ENCODE results near the gene UBAC2. TPM values are rescaled to one million over a fixed set of nuclear protein-coding genes. Genes with fewer than 3 reads are reported as not detected.

The UBAC2 gene
- total and polyA plus RNA-seq, 11 donors = 32.6 to 66.9 (median 48.5) TPM

DNA sequence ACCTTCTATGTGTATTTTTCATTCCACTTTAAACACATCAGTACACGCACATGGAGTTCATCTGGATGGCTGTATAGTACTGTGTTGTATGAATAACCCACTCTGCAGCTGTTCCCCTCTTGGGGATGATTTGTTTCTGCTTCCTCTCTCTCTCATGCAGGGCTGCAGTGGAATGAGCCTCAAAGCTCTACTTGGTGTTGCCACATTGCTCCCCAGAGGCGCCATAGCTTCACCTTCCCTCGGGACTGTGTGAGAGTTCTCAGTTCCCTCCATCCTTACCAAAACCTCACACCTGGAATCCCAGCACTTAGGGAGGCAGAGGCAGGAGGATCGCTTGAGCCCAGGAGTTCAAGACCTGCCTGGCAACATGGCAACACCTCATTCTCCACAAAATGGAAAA, 134.9 kb downstream of the UBAC2 start:
- no peaks in the 10 kb centered on the region for H3K27me3 ChIP-seq
- peaks cover 0 to 31% (median 0%) of the 10 kb centered on the region in 12 donors for H3K4me1 ChIP-seq
- DNase-seq (no peak), ATAC-seq (peak in 1 of 4 donors; percentile 11)
- no peak for TF ChIP-seq POLR2A (IDR thresholded peaks at IDR 0.05)
- no peaks in the 10 kb centered on the region for H3K9me3 ChIP-seq
- WGBS, 4 donors = 88 to 98% (median 92%) methylated on average over 4 of the region's 4 CpGs
- no peak overlapping the region for H3K4me3 ChIP-seq
- intact Hi-C loops (cut with DNase I) = no loop called here
- H3K27ac ChIP-seq = no peak overlapping the region
- peaks cover 0 to 26% (median 9%) of the 10 kb centered on the region in 9 donors for H3K36me3 ChIP-seq

DNA sequence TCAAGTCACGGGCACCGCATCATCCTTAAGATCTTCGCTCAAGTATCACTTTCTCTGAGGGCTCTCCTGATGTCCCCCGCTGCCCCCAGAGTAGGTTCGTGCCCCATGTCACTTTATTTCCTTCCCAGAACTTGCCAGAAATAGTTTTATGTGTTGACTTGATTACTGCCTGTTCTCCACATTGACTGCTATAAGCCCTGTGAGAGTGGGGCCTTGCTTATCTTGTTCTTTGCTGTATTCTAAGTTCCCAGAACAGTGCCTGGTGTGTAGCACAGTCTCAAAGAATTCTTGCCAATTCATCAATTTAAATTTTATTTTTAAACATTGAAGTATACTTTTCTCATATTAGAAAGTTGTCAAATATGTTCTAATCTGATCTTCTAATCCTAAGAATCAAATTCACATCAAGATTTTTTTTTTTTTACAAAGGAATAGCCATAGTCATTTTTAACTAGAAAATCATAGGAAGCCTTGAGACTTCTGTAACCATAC, 138.6 kb downstream of the UBAC2 start:
- intact Hi-C loops (cut with DNase I) = loop anchor here in 1 of 10 donors (2.0 kb wide), 1 partner anchor 72 kb away; no protein-coding TSS in a partner anchor
- WGBS, 4 donors = 78 to 82% (median 80%) methylated on average over 5 of the region's 5 CpGs
- no peaks in the 10 kb centered on the region for H3K9me3 ChIP-seq
- H3K27ac ChIP-seq = peak overlapping the region in 3 of 12 donors; percentile 2 to 21 (median 15)
- peaks cover 0 to 29% (median 0%) of the 10 kb centered on the region in 12 donors for H3K4me1 ChIP-seq
- no peak overlapping the region for H3K4me3 ChIP-seq
- TF ChIP-seq, protein P1, sequence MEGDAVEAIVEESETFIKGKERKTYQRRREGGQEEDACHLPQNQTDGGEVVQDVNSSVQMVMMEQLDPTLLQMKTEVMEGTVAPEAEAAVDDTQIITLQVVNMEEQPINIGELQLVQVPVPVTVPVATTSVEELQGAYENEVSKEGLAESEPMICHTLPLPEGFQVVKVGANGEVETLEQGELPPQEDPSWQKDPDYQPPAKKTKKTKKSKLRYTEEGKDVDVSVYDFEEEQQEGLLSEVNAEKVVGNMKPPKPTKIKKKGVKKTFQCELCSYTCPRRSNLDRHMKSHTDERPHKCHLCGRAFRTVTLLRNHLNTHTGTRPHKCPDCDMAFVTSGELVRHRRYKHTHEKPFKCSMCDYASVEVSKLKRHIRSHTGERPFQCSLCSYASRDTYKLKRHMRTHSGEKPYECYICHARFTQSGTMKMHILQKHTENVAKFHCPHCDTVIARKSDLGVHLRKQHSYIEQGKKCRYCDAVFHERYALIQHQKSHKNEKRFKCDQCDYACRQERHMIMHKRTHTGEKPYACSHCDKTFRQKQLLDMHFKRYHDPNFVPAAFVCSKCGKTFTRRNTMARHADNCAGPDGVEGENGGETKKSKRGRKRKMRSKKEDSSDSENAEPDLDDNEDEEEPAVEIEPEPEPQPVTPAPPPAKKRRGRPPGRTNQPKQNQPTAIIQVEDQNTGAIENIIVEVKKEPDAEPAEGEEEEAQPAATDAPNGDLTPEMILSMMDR (IDR thresholded peaks at IDR 0.05) = no peak
- no peak for TF ChIP-seq POLR2A (IDR thresholded peaks at IDR 0.05)
- ATAC-seq (peak; percentile 63 to 88 (median 70)), DNase-seq (no peak)
- peaks cover 0 to 53% (median 42%) of the 10 kb centered on the region in 9 donors for H3K36me3 ChIP-seq
- no peaks in the 10 kb centered on the region for H3K27me3 ChIP-seq

GRCh38 chr13:99339736-99340397, 139.2 kb downstream of the UBAC2 start:
- no peak for ATAC-seq
- peaks cover 0 to 58% (median 48%) of the 10 kb centered on the region in 9 donors for H3K36me3 ChIP-seq

DNA sequence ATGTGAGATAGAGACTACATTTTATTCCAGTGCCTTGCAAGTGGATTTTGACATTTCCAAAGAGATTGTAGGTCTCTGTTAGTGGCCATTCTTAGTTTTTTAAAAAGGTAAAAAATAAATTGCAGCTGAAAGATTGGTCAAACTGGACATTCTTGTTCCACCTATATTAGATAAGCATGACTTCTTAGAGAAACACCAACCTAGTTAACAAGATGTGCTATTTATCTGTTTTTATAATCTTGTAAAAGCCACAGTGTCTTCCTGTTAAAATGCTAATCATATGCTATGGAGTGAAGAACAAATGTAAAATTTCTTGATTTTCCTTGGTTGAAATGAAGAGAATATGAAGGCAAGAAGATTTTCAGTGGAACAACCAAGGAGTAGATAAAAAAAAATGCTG, 140.0 kb downstream of the UBAC2 start:
- H3K27ac ChIP-seq = peak overlapping the region in 1 of 12 donors; percentile 13
- intact Hi-C loops (cut with DNase I) = no loop called here

More at GRCh38 chr13:99339736-99340397, 139.2 kb downstream of the UBAC2 start:
- WGBS, 4 donors = 81 to 87% (median 84%) methylated on average over 8 of the region's 8 CpGs
- no peak overlapping the region for H3K4me3 ChIP-seq
- DNase-seq = no peak
- intact Hi-C loops (cut with DNase I) = loop anchor here in 1 of 10 donors (2.0 kb wide), 1 partner anchor 73 kb away; no protein-coding TSS in a partner anchor
- H3K4me1 ChIP-seq = peaks cover 0 to 29% (median 0%) of the 10 kb centered on the region in 12 donors
- peak overlapping the region in 2 of 12 donors; percentile 13 to 15 for H3K27ac ChIP-seq
- TF ChIP-seq, protein P1 (IDR thresholded peaks at IDR 0.05) = no peak
- TF ChIP-seq POLR2A (IDR thresholded peaks at IDR 0.05) = no peak
- no peaks in the 10 kb centered on the region for H3K27me3 ChIP-seq
- no peaks in the 10 kb centered on the region for H3K9me3 ChIP-seq

More for the DNA sequence above, 140.0 kb downstream of the UBAC2 start:
- ATAC-seq (no peak), DNase-seq (no peak)
- Histone ChIP-seq H3K36me3 (peaks cover 0 to 62% (median 50%) of the 10 kb centered on the region in 9 donors), H3K27me3 (no peaks in the 10 kb centered on the region), H3K9me3 (no peaks in the 10 kb centered on the region), H3K4me1 (peaks cover 0 to 29% (median 0%) of the 10 kb centered on the region in 12 donors), H3K4me3 (no peak overlapping the region)
- no peak for TF ChIP-seq POLR2A (IDR thresholded peaks at IDR 0.05)
- TF ChIP-seq, protein P1 (IDR thresholded peaks at IDR 0.05) = no peak

All from heart left ventricle (tissue), 16 donors.